A549 treated with AZD9567 at 1 μM for 4 hours (cell line): Measurements from ENCODE around the gene MCTP2. TPM values are rescaled to one million over a fixed set of nuclear protein-coding genes. Genes with fewer than 3 reads are reported as not detected.

ENCODE experiments used
- total RNA-seq: library from RNA; stranded (reverse); fragments of 200-300 nt; extraction: Qiagen RNA extraction; gene quantifications from 5 replicates; pipeline ENCODE4 v1.2.3, GENCODE V29; 2022; ENCODE audit not compliant: insufficient read depth

Gene MCTP2, protein sequence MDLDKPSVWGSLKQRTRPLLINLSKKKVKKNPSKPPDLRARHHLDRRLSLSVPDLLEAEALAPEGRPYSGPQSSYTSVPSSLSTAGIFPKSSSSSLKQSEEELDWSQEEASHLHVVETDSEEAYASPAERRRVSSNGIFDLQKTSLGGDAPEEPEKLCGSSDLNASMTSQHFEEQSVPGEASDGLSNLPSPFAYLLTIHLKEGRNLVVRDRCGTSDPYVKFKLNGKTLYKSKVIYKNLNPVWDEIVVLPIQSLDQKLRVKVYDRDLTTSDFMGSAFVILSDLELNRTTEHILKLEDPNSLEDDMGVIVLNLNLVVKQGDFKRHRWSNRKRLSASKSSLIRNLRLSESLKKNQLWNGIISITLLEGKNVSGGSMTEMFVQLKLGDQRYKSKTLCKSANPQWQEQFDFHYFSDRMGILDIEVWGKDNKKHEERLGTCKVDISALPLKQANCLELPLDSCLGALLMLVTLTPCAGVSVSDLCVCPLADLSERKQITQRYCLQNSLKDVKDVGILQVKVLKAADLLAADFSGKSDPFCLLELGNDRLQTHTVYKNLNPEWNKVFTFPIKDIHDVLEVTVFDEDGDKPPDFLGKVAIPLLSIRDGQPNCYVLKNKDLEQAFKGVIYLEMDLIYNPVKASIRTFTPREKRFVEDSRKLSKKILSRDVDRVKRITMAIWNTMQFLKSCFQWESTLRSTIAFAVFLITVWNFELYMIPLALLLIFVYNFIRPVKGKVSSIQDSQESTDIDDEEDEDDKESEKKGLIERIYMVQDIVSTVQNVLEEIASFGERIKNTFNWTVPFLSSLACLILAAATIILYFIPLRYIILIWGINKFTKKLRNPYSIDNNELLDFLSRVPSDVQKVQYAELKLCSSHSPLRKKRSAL
- total RNA-seq: not detected in 5 replicates

DNA sequence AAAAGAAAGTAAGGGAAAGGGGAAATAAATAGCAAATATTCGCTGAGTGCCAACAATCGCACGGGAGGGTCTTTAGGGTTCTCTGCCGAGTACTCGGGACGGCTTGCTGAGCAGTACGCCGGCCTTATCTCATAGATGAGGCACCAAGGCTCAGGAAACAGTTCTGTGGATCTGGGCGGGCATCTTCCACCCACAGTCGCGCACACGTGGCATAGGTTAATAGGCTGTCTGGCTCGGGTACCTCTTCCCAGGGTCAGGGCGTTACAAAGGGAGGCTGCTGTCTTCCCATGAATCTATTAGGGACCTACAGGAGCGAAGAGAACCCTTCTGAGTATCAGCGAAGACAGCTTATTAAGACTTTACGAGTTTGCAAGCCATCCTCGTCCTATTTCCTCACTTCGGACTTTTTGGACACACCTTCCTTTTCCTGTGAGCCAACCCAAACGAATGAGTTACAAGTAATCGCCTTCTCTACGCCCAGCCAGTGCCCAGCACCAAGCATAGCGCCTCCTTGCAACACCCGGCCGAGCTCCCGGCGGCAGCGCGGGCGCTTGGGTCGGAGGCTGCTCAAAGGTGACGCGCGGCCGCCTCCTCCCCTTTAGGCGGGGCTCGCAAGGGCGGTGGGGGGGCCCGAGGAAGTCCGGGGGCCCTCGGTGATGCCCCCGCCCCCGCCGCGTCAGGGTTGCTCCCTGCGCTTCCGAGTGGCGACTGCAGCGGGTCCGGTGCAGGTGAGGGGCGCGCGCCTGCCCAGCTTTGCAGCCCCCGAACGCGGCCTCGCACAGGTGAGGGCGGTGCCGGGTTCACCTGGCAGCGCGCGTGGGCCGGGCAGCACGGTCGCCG lies at the start of gene MCTP2:
Gene MCTP2, plus strand, starts transcription at position 679 of the 840 bp plus-strand sequence. CDS start 66,705 bp downstream, outside the sequence.

